Measurements from ENCODE around the gene INSRR.

GRCh38 chr1:156796340-156797097 lies 62.4 kb downstream of the INSRR start:
- TF ChIP-seq CTCF (IDR thresholded peaks at IDR 0.05), result no peak
- no peak for TF ChIP-seq POLR2A (IDR thresholded peaks at IDR 0.05)
- TF ChIP-seq EP300 (IDR thresholded peaks at IDR 0.05), result no peak
